Mucosa of descending colon (tissue), 3 donors: ENCODE data around the gene AP3S2. TPM values are rescaled to one million over a fixed set of nuclear protein-coding genes. Genes with fewer than 3 reads are reported as not detected.
"Not testable (repeated sequence)": the region's sequence is repeated elsewhere in the genome, so short reads cannot be mapped to it uniquely, and the experiment has no call there.

Experiments used
- ATAC-seq: fragments of 200-7000 bp; cut with Tn5 transposase; one replicate; pipeline ENCODE4 v1.9.1; 2020; ENCODE audit warnings: mild to moderate bottlenecking, moderate library complexity
- DNase-seq, 3 donors: peaks; one replicate each; pipeline ENCODE4 v3.0.0-alpha.2; 2020
- H3K36me3 ChIP-seq: fragments of 200-600 bp; one replicate; pipeline ENCODE4 v1.8.0; 2021; ENCODE audit warnings: low read depth, mild to moderate bottlenecking
- H3K4me1 ChIP-seq: fragments of 200-600 bp; one replicate; pipeline ENCODE4 v1.8.0; 2021; ENCODE audit warnings: low read depth, mild to moderate bottlenecking
- H3K4me3 ChIP-seq: fragments of 200-600 bp; one replicate; pipeline ENCODE4 v1.8.0; 2021; ENCODE audit warnings: mild to moderate bottlenecking
- H3K9me3 ChIP-seq: fragments of 200-600 bp; one replicate; pipeline ENCODE4 v1.8.0; 2021; ENCODE audit warnings: mild to moderate bottlenecking
- CTCF ChIP-seq: fragments of 200-600 bp; IDR thresholded peaks from one replicate; pipeline ENCODE4 v1.8.0; 2022; ENCODE audit warnings: antibody characterized with exemption, mild to moderate bottlenecking
- intact Hi-C, 2 donors: fragments of 100-400 bp; cut with DNase I in 1 of 2; cut with micrococcal nuclease in 1 of 2; formaldehyde crosslinking; loops; one replicate each; pipeline versions ENCODE4 v1.11.0 to v1.11.1; 2022; cut with DNase I, micrococcal nuclease
- total RNA-seq, 3 donors: library from RNA; stranded (reverse); fragmentation: NEBNext Ultra II Directional in 2 of 3; extraction: Animal tissue kit (Norgen Biotek cat#: 25700) in 2 of 3; gene quantifications; one replicate each; pipeline versions ENCODE4 v1.2.1 to v1.2.4, GENCODE V29; 2021 to 2023
- donor health status: DM: no; HTN: no; CAD: no; lungs with moderate emphysema.
- donor health status: DM: no; HTN: no; CAD: no.
- donor health status: DM: no; HTN: yes; CAD: no.

Gene AP3S2
- total RNA-seq, 3 donors from 2014 or later: 56.1 to 93.4 (median 65.1) TPM

- peaks cover 10% of the 10 kb centered on the region for H3K4me1 ChIP-seq
- no peak overlapping the region for H3K4me3 ChIP-seq
- no peak for ATAC-seq
- no peak for TF ChIP-seq CTCF
- no peaks in the 10 kb centered on the region for H3K36me3 ChIP-seq
- intact Hi-C loops: loop anchor here in 1 of 2 donors (10.0 kb wide), 1 partner anchor 177 kb away; no protein-coding TSS in a partner anchor
- no peaks in the 10 kb centered on the region for H3K9me3 ChIP-seq
- no peak for DNase-seq
Observed at GRCh38 chr15:89898146-89898545, 4.4 kb upstream of the AP3S2 start.

GRCh38 chr15:89893027-89893426 is 767 bp downstream of the AP3S2 start:
- Histone ChIP-seq H3K4me1 (peaks cover 13% of the 10 kb centered on the region), H3K9me3 (no peaks in the 10 kb centered on the region), H3K36me3 (no peaks in the 10 kb centered on the region), H3K4me3 (peak overlapping the region; percentile 60)
- TF ChIP-seq CTCF: no peak
- ATAC-seq: no peak
- no peak for DNase-seq
- intact Hi-C loops: loop anchor here in 1 of 2 donors (10.0 kb wide), 1 partner anchor 182 kb away; no protein-coding TSS in a partner anchor

- ATAC-seq (peak; percentile 89), DNase-seq (peak in 1 of 3 donors; percentile 75)
- H3K9me3 ChIP-seq: no peaks in the 10 kb centered on the region
- intact Hi-C loops: no loop called here
- H3K36me3 ChIP-seq: no peaks in the 10 kb centered on the region
- TF ChIP-seq CTCF: no peak
- H3K4me1 ChIP-seq: peaks cover 4% of the 10 kb centered on the region
- no peak overlapping the region for H3K4me3 ChIP-seq
Observed at GRCh38 chr15:89888214-89888804, 5.5 kb downstream of the AP3S2 start.

GRCh38 chr15:89885611-89886010 is 8.2 kb downstream of the AP3S2 start:
- no peak for TF ChIP-seq CTCF
- no peaks in the 10 kb centered on the region for H3K4me1 ChIP-seq
- H3K4me3 ChIP-seq: no peak overlapping the region
- H3K36me3 ChIP-seq: peaks cover 4% of the 10 kb centered on the region
- no peaks in the 10 kb centered on the region for H3K9me3 ChIP-seq
- ATAC-seq (no peak), DNase-seq (no peak)
- intact Hi-C loops: no loop called here

GRCh38 chr15:89885179-89885578 is 8.6 kb downstream of the AP3S2 start:
- not testable (repeated sequence) for H3K36me3 ChIP-seq

GRCh38 chr15:89883518-89883917 is 10.3 kb downstream of the AP3S2 start:
- Histone ChIP-seq H3K36me3 (peaks cover 4% of the 10 kb centered on the region), H3K4me1 (no peaks in the 10 kb centered on the region), H3K4me3 (no peak overlapping the region), H3K9me3 (no peaks in the 10 kb centered on the region)
- intact Hi-C loops: no loop called here
- DNase-seq (no peak), ATAC-seq (no peak)
- no peak for TF ChIP-seq CTCF

More at GRCh38 chr15:89885179-89885578, 8.6 kb downstream of the AP3S2 start:
- H3K9me3 ChIP-seq, DNase-seq, intact Hi-C loops, H3K4me3 ChIP-seq, H3K4me1 ChIP-seq, ATAC-seq: not testable (repeated sequence)
